SK-N-SH (cell line): ENCODE measurements around the gene FCHO1. TPM values are rescaled to one million over a fixed set of nuclear protein-coding genes. Genes with fewer than 3 reads are reported as not detected.

Experiments used
- CTCF ChIA-PET: fragments of 300-600, 350-600 bp; formaldehyde crosslinking; extraction: SDS; loops from one replicate; lab custom pipeline; 2021; lab: Yijun Ruan, JAX
- POLR2A ChIA-PET: fragments of 350-600 bp; sonication (Branson Sonifier 250); formaldehyde crosslinking; extraction: SDS; loops from one replicate; lab custom pipeline; 2020; ENCODE audit warnings: antibody characterized with exemption, inconsistent platforms; lab: Yijun Ruan, JAX
- DNase-seq: peaks from one replicate; pipeline ENCODE4 v3.0.0; 2012
- H2AFZ ChIP-seq: fragments of 200-600 bp; sonication (generic); 2 replicates; pipeline ENCODE4 v1.8.1; 2016; ENCODE audit warnings: antibody characterized with exemption, mild to moderate bottlenecking, low read depth
- H3F3A ChIP-seq: fragments of 200-600 bp; sonication (generic); replicated peaks from 2 replicates; pipeline ENCODE3; 2016; ENCODE audit warnings: antibody characterized with exemption, mild to moderate bottlenecking; ENCODE audit not compliant: insufficient read depth
- H3K27ac ChIP-seq, 2 experiments: fragments of 200-500 bp in 1 of 2; fragments of 200-600 bp in 1 of 2; sonication (Bioruptor generic) in 1 of 2; sonication (generic), shearing (Covaris generic) in 1 of 2; 2 replicates each; pipeline versions ENCODE4 v1.5.1 to v1.6.1; 2014 to 2016; ENCODE audit warnings: low read depth in 2 of 2, inconsistent platforms in 1 of 2, low read length in 1 of 2, mild to moderate bottlenecking in 1 of 2, mixed read lengths in 1 of 2
- H3K27me3 ChIP-seq: fragments of 200-600 bp; sonication (generic), shearing (Covaris generic); 2 replicates; pipeline ENCODE4 v1.6.1; 2016; ENCODE audit warnings: mixed run types; ENCODE audit not compliant: insufficient read depth
- H3K36me3 ChIP-seq, 2 experiments: fragments of 200-500 bp in 1 of 2; fragments of 200-600 bp in 1 of 2; sonication (Bioruptor generic) in 1 of 2; sonication (generic) in 1 of 2; replicated peaks in 1 of 2; 2 replicates each; pipeline versions ENCODE3 to v1.5.1; 2014 to 2016; ENCODE audit warnings: low read length in 1 of 2, mild to moderate bottlenecking in 1 of 2; ENCODE audit not compliant: insufficient read depth in 2 of 2, control insufficient read depth in 1 of 2
- H3K4me1 ChIP-seq, 2 experiments: fragments of 200-500 bp in 1 of 2; fragments of 200-600 bp in 1 of 2; sonication (Bioruptor generic) in 1 of 2; sonication (generic), shearing (Covaris generic) in 1 of 2; 2 replicates each; pipeline versions ENCODE4 v1.5.1 to v1.6.1; 2014 to 2016; ENCODE audit warnings: low read depth in 1 of 2, low read length in 1 of 2, mixed run types in 1 of 2; ENCODE audit not compliant: insufficient read depth in 2 of 2, control insufficient read depth in 1 of 2
- H3K4me2 ChIP-seq: fragments of 200-600 bp; sonication (generic), shearing (Covaris generic); 2 replicates; pipeline ENCODE4 v1.6.1; 2017; ENCODE audit warnings: mixed run types
- H3K4me3 ChIP-seq, 2 experiments: fragments of 200-500 bp in 1 of 2; fragments of 200-600 bp in 1 of 2; sonication (Bioruptor generic) in 1 of 2; sonication (generic), shearing (Covaris generic) in 1 of 2; 2 replicates each; pipeline versions ENCODE4 v1.5.1 to v1.8.1; 2014 to 2016; ENCODE audit warnings: low read depth in 2 of 2, inconsistent platforms in 1 of 2, low read length in 1 of 2, mild to moderate bottlenecking in 1 of 2, mixed read lengths in 1 of 2, moderate library complexity in 1 of 2
- H3K79me2 ChIP-seq: fragments of 200-600 bp; sonication (generic); 2 replicates; pipeline ENCODE4 v1.8.1; 2017; ENCODE audit warnings: mild to moderate bottlenecking; ENCODE audit not compliant: insufficient read depth
- H3K9ac ChIP-seq: fragments of 200-600 bp; sonication (generic); 2 replicates; pipeline ENCODE4 v1.6.1; 2017; ENCODE audit warnings: mixed run types
- H3K9me2 ChIP-seq: fragments of 200-600 bp; sonication (generic); 2 replicates; pipeline ENCODE4 v1.6.1; 2017; ENCODE audit warnings: mixed run types
- H3K9me3 ChIP-seq: fragments of 200-600 bp; sonication (generic); 2 replicates; pipeline ENCODE4 v1.6.1; 2017; ENCODE audit warnings: mixed run types, mild to moderate bottlenecking, moderate library complexity
- H4K20me1 ChIP-seq: fragments of 200-600 bp; sonication (generic); 2 replicates; pipeline ENCODE4 v1.6.1; 2017; ENCODE audit warnings: mild to moderate bottlenecking, mixed run types; ENCODE audit not compliant: insufficient read depth
- CHD2 ChIP-seq: fragments of 150-350 bp; IDR thresholded peaks from 2 replicates; pipeline ENCODE4 v1.6.1; 2018; ENCODE audit warnings: low read length; ENCODE audit not compliant: partially characterized antibody
- CTCF ChIP-seq: fragments of 200-600 bp; sonication (generic); IDR thresholded peaks from 2 replicates; pipeline ENCODE4 v1.6.1; 2017; ENCODE audit warnings: antibody characterized with exemption, mild to moderate bottlenecking, moderate library complexity
- EZH2phosphoT487 ChIP-seq: fragments of 200-600 bp; sonication (generic); IDR thresholded peaks from 2 replicates; pipeline ENCODE4 v1.6.1; 2017; ENCODE audit warnings: low read depth, mixed run types, mild to moderate bottlenecking, antibody characterized with exemption, moderate library complexity, borderline replicate concordance
- FOXM1 ChIP-seq: IDR thresholded peaks from 2 replicates; pipeline ENCODE4 v1.4.0; 2012; ENCODE audit warnings: low read depth, mild to moderate bottlenecking
- MEF2A ChIP-seq: IDR thresholded peaks from 2 replicates; pipeline ENCODE4 v1.4.0; 2012; ENCODE audit warnings: low read depth, borderline replicate concordance
- NRF1 ChIP-seq: IDR thresholded peaks from 2 replicates; pipeline ENCODE4 v1.6.1; 2012; ENCODE audit warnings: low read depth, mild to moderate bottlenecking, low read length
- POLR2AphosphoS5 ChIP-seq: IDR thresholded peaks from 2 replicates; pipeline ENCODE4 v1.6.1; 2012; ENCODE audit warnings: low read depth, low read length
- REST ChIP-seq: IDR thresholded peaks from 2 replicates; pipeline ENCODE4 v1.6.1; 2012; ENCODE audit warnings: mild to moderate bottlenecking, low read depth, low read length, moderate library complexity
- RXRA ChIP-seq: IDR thresholded peaks from 2 replicates; pipeline ENCODE4 v1.4.0; 2012; ENCODE audit warnings: low read depth, mild to moderate bottlenecking, borderline replicate concordance
- SMC3 ChIP-seq: IDR thresholded peaks from 2 replicates; pipeline ENCODE4 v1.6.1; 2012; ENCODE audit warnings: low read depth, low read length, improper control_type of control experiment
- TAF1 ChIP-seq: IDR thresholded peaks from 2 replicates; pipeline ENCODE4 v1.6.1; 2012; ENCODE audit warnings: low read depth, mild to moderate bottlenecking, low read length, moderate library complexity, borderline replicate concordance
- TCF12 ChIP-seq: IDR thresholded peaks from 2 replicates; pipeline ENCODE4 v1.4.0; 2012
- TEAD4 ChIP-seq: IDR thresholded peaks from 2 replicates; pipeline ENCODE4 v1.4.0; 2012; ENCODE audit warnings: mild to moderate bottlenecking, borderline replicate concordance; ENCODE audit not compliant: insufficient read depth
- WGBS: methylation state at CpG from one replicate; pipeline ENCODE4 v1.1.6; 2017; ENCODE audit warnings: low lambda C conversion rate; 5-methylcytosine and 5-hydroxymethylcytosine counted together
- polyA plus RNA-seq, 3 experiments: library from polyadenylated mRNA; depleted of rRNA; stranded (reverse); fragments of >200 nt; gene quantifications; 2 replicates each; pipeline ENCODE4 v1.2.3, GENCODE V29; 2012
- TF ChIP-seq, protein P1 (sequence below): fragments of 150-350 bp; IDR thresholded peaks from 2 replicates; pipeline ENCODE4 v1.6.1; 2016; ENCODE audit warnings: mild to moderate bottlenecking, low read depth, low read length

The FCHO1 gene
- polyA plus RNA-seq, 1 of the 3 experiments (the other 2 are of a cell fraction): 0.71 TPM

GRCh38 chr19:17758515-17758914, 7.2 kb downstream of the FCHO1 start:
- TF ChIP-seq EZH2phosphoT487 (no peak), POLR2AphosphoS5 (no peak), CHD2 (no peak), FOXM1 (no peak), TAF1 (no peak), MEF2A (no peak), REST (no peak), RXRA (no peak), SMC3 (no peak), CTCF (no peak), TEAD4 (no peak), TCF12 (no peak), NRF1 (no peak)
- TF ChIP-seq, protein P1, sequence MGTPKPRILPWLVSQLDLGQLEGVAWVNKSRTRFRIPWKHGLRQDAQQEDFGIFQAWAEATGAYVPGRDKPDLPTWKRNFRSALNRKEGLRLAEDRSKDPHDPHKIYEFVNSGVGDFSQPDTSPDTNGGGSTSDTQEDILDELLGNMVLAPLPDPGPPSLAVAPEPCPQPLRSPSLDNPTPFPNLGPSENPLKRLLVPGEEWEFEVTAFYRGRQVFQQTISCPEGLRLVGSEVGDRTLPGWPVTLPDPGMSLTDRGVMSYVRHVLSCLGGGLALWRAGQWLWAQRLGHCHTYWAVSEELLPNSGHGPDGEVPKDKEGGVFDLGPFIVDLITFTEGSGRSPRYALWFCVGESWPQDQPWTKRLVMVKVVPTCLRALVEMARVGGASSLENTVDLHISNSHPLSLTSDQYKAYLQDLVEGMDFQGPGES: no peak
- 64% methylated on average over 3 of the region's 5 CpGs for WGBS
- Histone ChIP-seq H3F3A (no peaks in the 10 kb centered on the region), H2AFZ (no peak overlapping the region), H3K27me3 (no peaks in the 10 kb centered on the region), H3K4me2 (no peak overlapping the region), H3K4me1 (peaks cover 9 to 17% of the 10 kb centered on the region in 2 experiments; a peak in 1 of 4 replicates), H3K79me2 (no peaks in the 10 kb centered on the region), H3K36me3 (no peaks in the 10 kb centered on the region), H3K9ac (no peak overlapping the region), H3K27ac (no peak overlapping the region), H3K9me3 (no peaks in the 10 kb centered on the region), H4K20me1 (no peaks in the 10 kb centered on the region), H3K9me2 (no peaks in the 10 kb centered on the region), H3K4me3 (no peak overlapping the region)
- ChIA-PET POLR2A (no interaction called here), CTCF (interaction anchor here (0.7 to 1.5 kb wide), 4 partner anchors 16 to 101 kb away, joined by 3 to 5 read pairs (median 4); partner anchors contain the start of gene RPL18A)
- DNase-seq: no peak
